Anterior cingulate cortex (tissue), 58 donors: ENCODE results near the gene GABRR3.
"Not testable (repeated sequence)": the region's sequence is repeated elsewhere in the genome, so short reads cannot be mapped to it uniquely, and the experiment has no call there.

Experiments
- DNase-seq, 58 donors: peaks; one replicate each; lab custom pipeline; 2025; lab: John Stamatoyannopoulos, UW

The GABRR3 gene

DNA sequence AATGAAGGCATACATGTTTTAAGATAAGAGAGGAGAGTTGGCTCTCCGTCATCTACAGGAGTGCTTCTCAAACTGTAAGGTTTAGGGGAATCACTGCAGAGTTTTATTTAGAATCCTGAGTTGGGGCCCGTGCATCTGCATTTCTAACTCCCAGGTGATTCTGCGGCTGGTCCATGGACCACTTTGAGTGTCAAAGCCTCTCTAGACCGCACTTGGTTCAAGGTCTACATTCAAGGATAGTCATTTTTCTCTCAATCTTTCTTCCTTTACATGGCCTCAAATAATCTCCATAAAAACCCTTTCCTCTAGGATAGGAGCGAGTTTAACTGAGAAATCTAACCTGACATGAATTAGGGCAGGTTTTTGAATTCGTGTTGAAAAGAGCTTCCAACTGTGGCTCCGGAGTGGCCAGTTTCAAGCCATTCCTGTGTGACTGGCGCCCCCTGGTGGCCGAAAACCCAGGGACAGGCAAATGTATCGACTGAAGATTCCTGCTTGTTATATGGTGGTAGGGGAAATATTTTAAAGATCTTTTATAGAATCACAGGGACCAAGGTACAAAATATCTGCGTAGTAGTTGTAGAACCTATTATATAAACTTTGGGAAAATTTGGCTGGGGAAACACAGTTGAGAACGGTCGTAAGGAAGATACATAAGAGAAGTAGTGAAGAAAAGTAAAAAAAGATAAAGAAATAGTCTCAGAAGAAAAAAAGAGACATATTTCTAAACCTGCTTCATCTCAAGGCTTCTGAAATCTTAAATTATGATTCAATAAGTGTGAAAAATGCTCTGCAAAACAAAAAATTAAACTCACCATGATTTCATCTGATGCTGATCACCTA lies 11.9 kb downstream of the GABRR3 start:
- peak in 57 of 58 donors; percentile 24 to 99 (median 74) for DNase-seq

- DNase-seq: no peak
Observed at GRCh38 chr3:98021830-98022560, 13.1 kb downstream of the GABRR3 start.

- no peak for DNase-seq
Observed at GRCh38 chr3:98020412-98020811, 14.7 kb downstream of the GABRR3 start.

- no peak for DNase-seq
Observed at GRCh38 chr3:98018301-98018700, 16.8 kb downstream of the GABRR3 start.

- no peak for DNase-seq
Observed at GRCh38 chr3:98014268-98014585, 20.9 kb downstream of the GABRR3 start.

DNA sequence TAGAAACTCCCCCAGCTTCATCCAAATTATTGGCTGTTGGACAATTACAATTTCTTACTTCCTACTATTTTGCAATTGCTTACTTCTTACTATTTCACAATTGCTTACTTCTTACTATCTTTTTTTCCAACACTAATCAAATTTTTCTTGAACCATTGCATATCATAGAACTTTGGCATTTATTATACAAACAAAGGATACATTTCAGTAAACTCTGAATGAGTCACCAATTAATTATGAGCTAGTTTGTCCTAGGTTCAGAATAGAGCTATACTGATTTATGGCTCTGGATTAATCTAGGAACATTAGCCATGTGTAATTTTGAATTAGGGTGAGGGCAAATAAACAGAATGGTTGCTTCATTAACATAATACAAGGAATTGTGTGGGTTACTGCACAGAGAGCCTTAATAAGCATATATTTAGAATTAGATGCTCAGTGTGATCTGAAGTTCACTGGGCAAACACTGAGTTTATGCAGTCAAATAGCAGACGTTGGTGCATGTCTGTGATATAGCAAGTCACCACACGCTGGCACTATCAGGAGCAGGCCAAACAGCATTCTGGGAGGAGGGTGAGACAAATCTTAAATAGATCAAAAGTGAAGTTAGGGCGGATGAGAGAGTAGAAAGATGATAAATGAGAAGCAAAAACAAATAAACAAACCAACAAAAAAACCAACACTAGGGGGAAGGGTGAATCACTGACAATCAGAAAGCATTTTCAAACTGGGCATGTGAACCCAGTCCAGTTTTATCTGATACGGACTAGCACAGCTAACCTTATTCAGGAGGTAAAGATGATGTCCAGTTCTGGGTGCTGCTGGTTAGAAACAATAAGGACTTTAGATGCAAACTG lies 21.5 kb downstream of the GABRR3 start:
- DNase-seq: no peak

DNA sequence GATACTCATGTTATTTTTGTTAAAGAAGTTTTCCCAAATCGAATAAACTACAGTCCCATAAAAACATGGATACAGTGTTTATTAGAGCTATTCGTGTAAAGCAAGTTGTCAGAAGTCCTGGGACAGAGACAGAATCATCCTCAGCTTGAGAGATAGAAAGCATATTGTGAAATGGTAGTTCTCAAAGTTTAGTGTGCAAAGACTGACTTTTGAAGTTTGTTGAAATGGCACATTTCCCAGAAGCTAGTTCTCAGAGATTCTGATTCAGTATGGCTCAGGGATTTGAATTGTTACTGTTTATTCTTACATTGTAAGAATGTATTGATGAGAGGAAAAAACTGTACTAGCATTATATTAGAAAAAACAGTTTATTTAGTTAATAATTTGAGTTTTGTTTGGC lies 22.1 kb downstream of the GABRR3 start:
- DNase-seq: no peak

GRCh38 chr3:98010883-98011449 lies 24.1 kb downstream of the GABRR3 start:
- DNase-seq: not testable (repeated sequence)

DNA sequence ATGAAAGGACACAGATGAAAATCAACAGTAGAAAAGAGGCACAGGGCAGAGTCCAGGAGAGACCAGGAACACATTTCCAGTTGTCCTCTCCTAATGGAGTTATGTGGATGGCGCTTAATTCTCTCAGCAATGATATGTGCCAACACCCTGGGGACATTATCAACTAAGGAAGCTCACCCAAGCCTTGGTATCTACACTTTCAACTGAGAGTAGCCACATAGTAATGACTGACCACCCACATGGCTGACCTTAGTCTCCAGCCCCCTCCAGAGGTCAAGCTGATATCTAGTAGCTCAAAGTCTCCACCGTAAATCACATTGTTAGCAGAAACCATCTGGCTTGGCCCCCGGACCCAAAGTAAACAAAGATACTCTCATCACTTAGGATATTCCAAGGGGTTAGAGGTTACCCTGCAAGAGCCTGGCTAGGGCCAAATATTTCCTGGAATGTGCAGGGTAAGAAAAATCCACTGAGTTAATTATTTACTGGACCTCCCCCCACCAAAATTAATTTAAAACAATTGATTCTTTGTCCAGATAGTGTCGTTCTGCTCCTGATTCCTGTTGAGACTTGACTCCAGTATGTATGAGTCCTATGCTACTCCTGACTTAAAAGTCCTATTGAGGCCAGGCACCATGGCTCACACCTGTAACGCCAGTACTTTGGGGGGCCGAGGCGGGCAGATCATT lies 24.8 kb downstream of the GABRR3 start:
- no peak for DNase-seq

GRCh38 chr3:98008855-98009254 lies 26.3 kb downstream of the GABRR3 start:
- DNase-seq: no peak

- DNase-seq: no peak
Observed at GRCh38 chr3:98005438-98005837, 29.7 kb downstream of the GABRR3 start.

DNA sequence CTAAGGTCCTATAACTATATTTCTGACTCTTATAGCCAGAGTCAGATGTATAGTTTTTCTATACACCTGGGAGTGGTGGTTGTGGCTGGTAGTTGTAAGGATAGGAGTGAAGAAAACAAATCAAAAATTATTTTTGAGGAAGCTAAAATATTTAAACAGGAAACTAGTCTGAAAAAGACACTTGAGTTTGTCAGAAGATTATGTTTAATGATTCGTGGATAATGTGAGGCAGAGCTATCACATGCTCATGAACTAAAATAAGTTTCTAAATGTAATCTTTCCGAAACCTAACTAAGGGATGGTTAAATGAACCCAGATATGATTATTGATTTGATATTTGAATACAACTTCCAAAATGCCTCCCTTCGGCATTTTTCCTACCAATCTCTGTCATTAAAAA lies 30.4 kb downstream of the GABRR3 start:
- DNase-seq: no peak

DNA sequence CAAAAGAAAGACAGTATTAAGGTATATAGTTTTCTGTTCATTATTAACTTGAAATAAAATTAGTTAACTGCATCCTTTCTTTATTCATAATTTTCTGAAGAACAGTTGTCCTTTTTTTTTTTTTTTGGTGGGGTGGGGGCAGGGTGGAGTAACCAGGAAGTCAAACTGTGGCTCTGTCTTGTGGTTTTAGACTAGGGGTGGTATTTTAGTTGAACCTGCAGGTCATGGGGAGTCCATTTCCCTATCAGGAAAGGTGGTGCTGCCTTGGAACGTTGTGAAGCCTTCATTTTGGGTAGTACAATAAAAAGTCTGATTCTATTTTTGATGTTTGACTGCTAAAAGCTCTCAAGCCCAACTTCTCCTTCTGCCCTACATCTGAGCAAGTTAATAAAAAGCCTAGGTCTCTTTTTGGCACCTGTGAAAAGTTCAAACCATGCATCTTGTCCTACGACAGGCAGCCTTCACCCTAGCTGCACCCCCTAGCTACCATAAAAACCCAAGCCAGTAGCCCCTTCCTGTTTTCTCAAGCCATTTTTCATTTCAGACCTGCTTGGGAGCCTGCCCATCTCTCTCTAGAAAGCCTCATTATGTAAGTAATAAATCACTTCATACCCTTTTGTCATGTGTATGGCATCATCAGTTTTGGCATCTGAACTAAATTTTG lies 31.7 kb downstream of the GABRR3 start:
- DNase-seq: no peak

- no peak for DNase-seq
Observed at GRCh38 chr3:98002717-98003116, 32.4 kb downstream of the GABRR3 start.

DNA sequence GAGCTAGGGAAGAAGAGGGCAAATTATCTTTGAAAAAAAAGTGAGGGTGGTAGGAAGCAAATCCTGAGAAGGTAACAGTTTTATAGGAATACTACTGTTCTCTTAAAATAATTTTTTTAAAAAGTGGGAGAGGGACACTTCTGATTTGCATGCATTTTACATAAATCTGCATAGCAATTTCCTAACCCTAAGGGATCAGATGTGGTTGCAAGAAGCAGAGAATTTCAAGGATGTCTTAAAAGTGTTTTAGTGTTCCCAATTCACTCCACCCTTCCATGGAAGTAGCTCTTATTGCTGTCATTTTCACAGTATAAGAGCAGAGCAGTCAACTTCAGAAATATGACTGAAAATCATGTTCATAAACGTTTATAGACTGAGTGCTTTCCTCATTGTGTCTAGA lies 35.1 kb downstream of the GABRR3 start:
- DNase-seq: no peak

GRCh38 chr3:97999103-97999502 lies 36.0 kb downstream of the GABRR3 start:
- no peak for DNase-seq

DNA sequence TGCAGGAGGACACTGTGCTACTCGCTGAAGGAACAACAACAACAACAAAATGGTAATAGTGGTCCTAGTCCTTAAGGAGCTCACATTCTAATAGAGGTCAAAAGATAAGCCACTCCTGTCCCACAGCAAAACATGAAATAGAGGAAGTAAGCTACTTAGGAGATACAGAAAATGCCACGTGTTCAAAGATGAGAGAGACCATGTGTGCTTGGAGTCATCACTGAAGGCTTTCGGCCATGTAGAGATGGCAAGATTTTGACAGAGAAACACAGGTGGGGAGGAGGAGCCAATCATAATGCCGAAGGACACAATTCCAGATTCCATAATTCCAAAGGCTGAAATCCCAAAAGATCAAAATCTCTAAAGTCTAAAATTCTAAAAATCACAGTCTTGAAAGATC lies 38.1 kb downstream of the GABRR3 start:
- DNase-seq: no peak

- DNase-seq: no peak
Observed at GRCh38 chr3:97994328-97994945, 40.7 kb downstream of the GABRR3 start.

DNA sequence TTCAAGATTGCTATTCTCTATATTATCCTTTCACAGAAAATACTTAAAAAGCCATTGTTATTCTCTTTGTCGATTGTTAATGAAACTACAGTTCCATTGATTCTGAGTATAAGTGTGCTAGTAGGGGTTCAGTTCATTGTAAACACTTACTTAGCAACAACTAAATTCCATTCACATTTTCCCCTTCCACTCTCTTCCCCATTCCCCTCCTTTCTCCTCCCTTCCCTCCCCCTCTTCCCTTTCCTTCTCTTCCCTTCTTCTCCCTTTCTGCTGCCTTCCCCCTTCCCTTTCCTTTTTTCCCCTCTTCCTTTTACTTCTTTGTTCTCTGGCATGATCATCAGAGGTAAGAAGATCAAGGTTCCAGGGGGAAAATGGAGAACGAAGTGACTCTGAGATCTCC lies 41.6 kb downstream of the GABRR3 start:
- no peak for DNase-seq
